HG03108 (cell line): ENCODE results near the gene HOXA2.

Experiments
- ATAC-seq: cut with Tn5 transposase; IDR thresholded peaks from one replicate; pipeline ENCODE4 v1.9.1; 2021; ENCODE audit warnings: moderate library complexity; ENCODE audit not compliant: unreplicated experiment

The HOXA2 gene

GRCh38 chr7:27083646-27084045 is 18.8 kb downstream of the HOXA2 start:
- no peak for ATAC-seq

DNA sequence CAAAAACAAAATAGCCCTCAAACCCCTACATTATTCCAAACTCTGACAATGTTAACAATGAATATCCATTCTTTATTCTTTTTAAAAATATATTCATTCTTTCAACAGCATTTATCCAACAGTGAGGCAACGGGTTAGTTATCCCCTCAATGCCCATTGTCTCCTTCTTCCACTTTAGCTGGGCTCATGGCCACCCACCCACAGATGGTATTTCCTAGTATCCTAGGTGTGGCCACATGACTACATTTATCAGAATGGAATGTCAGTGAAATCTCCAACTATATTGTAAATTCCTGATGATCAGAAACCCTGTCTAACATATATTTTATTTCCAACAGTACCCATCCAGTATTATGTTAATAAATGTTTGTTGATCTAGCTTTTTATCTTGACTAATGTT is 20.3 kb downstream of the HOXA2 start:
- no peak for ATAC-seq

DNA sequence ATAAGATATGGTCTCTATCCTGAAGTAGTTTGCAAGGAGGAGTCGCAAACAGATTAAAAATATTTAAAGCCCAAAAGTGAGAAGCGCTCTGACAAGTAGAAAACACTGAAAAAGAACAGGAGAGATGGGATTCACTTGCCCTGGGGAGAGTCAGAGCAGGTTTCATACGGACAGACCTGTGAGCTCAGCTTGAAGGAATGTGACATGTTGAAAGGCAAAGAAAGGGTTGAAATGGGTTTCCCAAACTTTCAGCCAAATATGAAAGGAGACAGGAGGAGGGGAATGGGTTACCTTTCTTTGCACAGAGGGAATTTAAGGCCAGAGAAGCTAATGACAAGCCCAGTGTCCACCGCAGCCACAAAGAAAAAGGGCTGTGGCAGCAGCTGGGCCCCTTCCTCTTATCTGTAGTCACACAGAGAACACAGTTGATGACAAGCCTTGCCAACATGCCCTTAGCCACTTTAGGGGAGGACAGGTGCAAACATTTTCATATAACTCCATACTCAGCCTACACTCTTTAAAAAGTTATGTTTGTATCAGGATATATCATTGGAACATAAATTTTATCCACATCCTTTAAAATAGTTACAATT is 21.5 kb downstream of the HOXA2 start:
- ATAC-seq = no peak

GRCh38 chr7:27079234-27079975 is 23.1 kb downstream of the HOXA2 start:
- ATAC-seq = no peak

DNA sequence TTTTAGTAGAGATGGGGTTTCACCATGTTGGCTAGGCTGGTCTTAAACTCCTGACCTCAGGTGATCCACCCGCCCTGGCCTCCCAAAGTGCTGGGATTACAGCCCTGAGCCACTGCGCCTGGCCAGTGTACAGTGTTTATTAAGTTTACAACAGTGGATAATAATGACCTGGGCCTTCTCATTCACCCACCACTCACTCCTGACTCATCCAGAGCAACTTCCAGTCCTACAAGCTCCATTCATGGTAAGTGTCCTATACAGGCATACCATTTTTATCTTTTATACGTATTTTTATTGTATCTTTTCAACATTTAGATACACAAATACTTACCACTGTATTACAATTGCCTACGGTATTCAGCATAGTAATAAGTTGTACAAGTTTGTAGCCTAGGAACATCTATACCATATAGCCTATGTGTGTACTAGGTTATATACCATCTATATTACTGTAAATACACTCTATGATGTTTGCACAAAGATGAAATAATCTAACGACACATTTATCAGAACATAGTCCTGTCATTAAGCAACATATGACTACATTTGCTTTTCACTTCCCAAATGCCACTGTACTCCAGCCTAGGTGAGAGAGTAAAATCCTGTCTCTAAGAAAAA is 23.8 kb downstream of the HOXA2 start:
- no peak for ATAC-seq

- ATAC-seq = no peak
These were observed 29.4 kb downstream of the HOXA2 start for GRCh38 chr7:27073076-27073475.

- ATAC-seq = no peak
These were observed 30.7 kb downstream of the HOXA2 start for GRCh38 chr7:27071622-27072390.

- ATAC-seq = no peak
These were observed 34.2 kb downstream of the HOXA2 start for GRCh38 chr7:27068259-27068658.

DNA sequence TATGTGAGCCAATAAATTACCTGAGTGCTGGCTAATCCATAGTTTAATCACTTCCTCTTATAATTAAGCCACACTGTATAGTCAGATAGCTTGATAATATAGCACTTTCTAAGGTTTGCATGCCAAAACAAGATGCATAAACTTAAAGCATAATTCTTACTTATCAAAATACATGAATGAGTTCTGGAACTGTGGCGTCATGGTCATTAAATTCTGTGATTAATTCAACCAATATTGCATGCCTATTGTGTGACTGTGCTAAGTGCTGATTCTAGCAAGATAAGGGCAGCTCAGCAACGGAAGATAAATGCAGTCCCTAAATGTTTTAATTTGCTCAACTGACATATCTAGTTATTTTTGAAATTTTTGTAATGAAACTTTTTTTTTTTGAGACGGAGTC is 36.3 kb downstream of the HOXA2 start:
- no peak for ATAC-seq

DNA sequence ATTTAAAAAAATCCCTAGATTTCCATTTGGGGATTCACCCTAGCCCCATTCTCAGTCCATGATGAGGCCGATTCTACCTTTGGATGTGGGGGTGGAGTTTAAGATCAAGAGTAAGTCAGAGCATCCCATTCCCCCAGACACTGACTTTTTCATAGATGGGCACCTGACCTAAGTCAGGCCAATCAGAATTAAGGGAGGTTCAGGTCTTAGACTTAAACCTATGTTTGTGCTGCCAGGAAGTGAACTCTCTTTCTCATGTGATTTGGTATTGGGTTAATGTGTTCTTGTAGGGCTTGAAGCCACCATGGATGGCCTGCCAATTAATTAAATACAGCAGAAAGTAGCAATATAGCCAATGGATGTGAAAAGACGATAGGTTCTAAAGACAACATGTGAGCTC is 36.8 kb downstream of the HOXA2 start:
- no peak for ATAC-seq

DNA sequence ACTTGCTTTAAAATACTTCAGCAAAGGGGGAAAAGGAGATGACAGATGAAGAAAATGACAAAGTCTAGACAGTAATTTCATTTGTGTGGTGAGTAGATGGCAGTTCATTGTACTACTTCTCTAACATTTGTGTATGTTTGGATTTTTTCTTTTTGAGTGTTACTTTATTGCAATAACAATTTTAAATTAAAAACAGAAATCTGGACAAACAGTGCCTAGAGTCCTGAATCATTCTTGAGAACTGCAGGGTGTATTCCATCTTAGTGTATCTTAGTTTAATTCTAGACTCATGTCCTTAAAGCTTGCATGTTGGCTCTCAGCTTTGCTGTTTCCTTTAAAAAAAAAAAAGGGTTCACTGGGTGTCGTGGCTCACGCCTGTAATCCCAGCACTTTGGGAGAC is 37.8 kb downstream of the HOXA2 start:
- ATAC-seq = no peak

DNA sequence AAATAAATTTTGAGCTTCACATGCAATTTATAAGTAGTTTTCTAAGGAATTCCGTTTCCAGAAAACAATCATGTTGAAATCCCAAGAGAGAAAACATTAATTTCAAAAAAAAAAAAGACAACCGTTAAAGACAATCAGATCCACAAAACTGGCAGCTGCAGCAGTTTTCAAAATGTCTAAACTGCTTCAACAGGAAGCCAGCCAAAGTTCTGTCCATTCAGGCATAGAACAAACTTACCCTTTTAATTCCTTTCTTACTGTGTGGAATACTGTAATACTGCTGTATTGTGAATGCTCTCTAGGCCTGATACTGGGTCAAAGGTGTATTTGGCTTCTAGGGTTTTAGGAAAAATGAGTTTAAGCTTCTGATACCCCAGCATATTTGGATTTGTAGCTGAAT is 38.3 kb downstream of the HOXA2 start:
- no peak for ATAC-seq

- ATAC-seq = no peak
These were observed 39.5 kb downstream of the HOXA2 start for GRCh38 chr7:27062946-27063345.

DNA sequence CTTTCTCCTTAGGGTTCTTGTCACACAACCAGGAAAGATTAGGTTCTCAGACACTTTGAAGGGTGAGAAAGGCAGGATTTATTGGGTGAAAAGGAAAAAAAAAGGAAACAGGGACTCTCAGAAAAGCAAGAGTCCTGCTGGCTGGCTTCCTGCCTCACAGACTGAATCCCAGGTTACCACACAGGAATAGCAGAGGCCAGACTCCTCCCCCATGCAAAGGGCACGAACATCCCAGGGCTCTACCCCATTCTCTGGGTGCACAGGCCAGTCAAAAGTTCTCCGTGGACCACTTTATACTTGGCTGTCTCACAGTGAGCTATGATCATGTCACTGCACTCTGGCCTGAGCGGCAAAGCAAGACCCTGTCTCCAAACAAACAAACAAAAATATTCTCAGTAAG is 49.3 kb downstream of the HOXA2 start:
- ATAC-seq = no peak

DNA sequence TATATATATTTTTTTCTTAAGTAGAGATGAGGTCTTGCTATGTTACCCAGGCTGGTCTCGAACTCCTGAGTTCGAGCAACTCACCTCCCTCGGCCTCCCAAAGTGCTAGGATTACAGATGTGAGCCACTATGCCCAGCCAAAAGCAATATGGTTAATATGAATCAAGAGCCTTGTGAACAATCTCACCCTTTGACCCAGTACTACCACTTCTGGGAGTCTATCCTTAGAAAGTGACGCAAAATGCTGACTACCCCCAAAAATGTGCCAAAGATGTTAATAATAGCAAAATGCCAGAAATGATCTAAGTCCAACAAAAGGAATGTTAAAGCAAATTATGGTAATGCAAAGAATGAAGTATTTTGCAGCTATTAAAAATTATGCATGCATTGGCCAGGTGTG is 51.0 kb downstream of the HOXA2 start:
- ATAC-seq = no peak
